Left ventricle myocardium inferior (tissue), 1 donor: ENCODE results near the gene CDT1. TPM values are rescaled to one million over a fixed set of nuclear protein-coding genes. Genes with fewer than 3 reads are reported as not detected.
A peak's percentile ranks its signal among the peaks of the same experiment; 100 is the strongest.

ENCODE experiments used
- DNase-seq: peaks from one replicate; pipeline ENCODE4 v3.0.0-alpha.2; 2020
- H3K27ac ChIP-seq: fragments of 200-600 bp; replicated peaks from 2 replicates; pipeline ENCODE4 v1.8.0; 2021
- H3K27me3 ChIP-seq: fragments of 200-600 bp; 2 replicates; pipeline ENCODE4 v1.8.0; 2021; ENCODE audit warnings: low read depth
- H3K36me3 ChIP-seq: fragments of 200-600 bp; 2 replicates; pipeline ENCODE4 v1.8.0; 2021
- H3K4me1 ChIP-seq: fragments of 200-600 bp; 2 replicates; pipeline ENCODE4 v1.8.0; 2021
- H3K4me3 ChIP-seq: fragments of 200-600 bp; 2 replicates; pipeline ENCODE4 v1.8.0; 2021; ENCODE audit warnings: mild to moderate bottlenecking, moderate library complexity
- H3K9me3 ChIP-seq: fragments of 200-600 bp; replicated peaks from 2 replicates; pipeline ENCODE4 v1.8.0; 2021
- CTCF ChIP-seq: fragments of 200-600 bp; IDR thresholded peaks from 2 replicates; pipeline ENCODE4 v1.8.0; 2021; ENCODE audit warnings: antibody characterized with exemption, mild to moderate bottlenecking, borderline replicate concordance
- intact Hi-C: fragments of 100-400 bp; cut with micrococcal nuclease; formaldehyde crosslinking; loops from one replicate; pipeline ENCODE4 v1.11.0; 2022
- total RNA-seq: library from RNA; stranded (reverse); fragmentation: NEBNext Ultra II Directional; extraction: Animal tissue kit (Norgen Biotek cat#: 25700); gene quantifications from one replicate; pipeline ENCODE4 v1.2.1, GENCODE V29; 2021
- donor health status: DM: no; HTN: yes; CAD: no; lungs with severe emphysema.

Gene CDT1
- total RNA-seq, 1 donor from 2014 or later: 0.63 TPM

- no peak for DNase-seq
- H3K36me3 ChIP-seq: no peaks in the 10 kb centered on the region
- H3K27ac ChIP-seq: peak overlapping the region; percentile 94
- peak overlapping the region; percentile 81 for H3K4me3 ChIP-seq
- peaks cover 22% of the 10 kb centered on the region for H3K27me3 ChIP-seq
- no peak for TF ChIP-seq CTCF
- no peaks in the 10 kb centered on the region for H3K9me3 ChIP-seq
- intact Hi-C loops: loop anchor here (5.0 kb wide), 1 partner anchor 40 kb away; no protein-coding TSS in a partner anchor
- peaks cover 69% of the 10 kb centered on the region for H3K4me1 ChIP-seq
These were observed 20.9 kb upstream of the CDT1 start for GRCh38 chr16:88782454-88783390.

GRCh38 chr16:88783391-88784073 is 20.1 kb upstream of the CDT1 start:
- Histone ChIP-seq H3K4me3 (peak overlapping the region; percentile 81), H3K27me3 (peaks cover 27% of the 10 kb centered on the region), H3K4me1 (peaks cover 69% of the 10 kb centered on the region), H3K9me3 (no peaks in the 10 kb centered on the region), H3K27ac (peak overlapping the region; percentile 94), H3K36me3 (no peaks in the 10 kb centered on the region)
- no peak for TF ChIP-seq CTCF
- DNase-seq: no peak
- intact Hi-C loops: loop anchor here (5.0 kb wide), 1 partner anchor 41 kb away; no protein-coding TSS in a partner anchor

GRCh38 chr16:88784074-88784855 is 19.3 kb upstream of the CDT1 start:
- intact Hi-C loops: loop anchor here (5.0 kb wide), 1 partner anchor 42 kb away; no protein-coding TSS in a partner anchor
- Histone ChIP-seq H3K27ac (peak overlapping the region; percentile 94), H3K4me3 (peak overlapping the region; percentile 81), H3K27me3 (peaks cover 33% of the 10 kb centered on the region), H3K9me3 (no peaks in the 10 kb centered on the region), H3K4me1 (peaks cover 62% of the 10 kb centered on the region), H3K36me3 (no peaks in the 10 kb centered on the region)
- TF ChIP-seq CTCF: peak; percentile 64
- DNase-seq: peak; percentile 73

GRCh38 chr16:88784856-88785105 is 18.8 kb upstream of the CDT1 start:
- H3K27me3 ChIP-seq: peaks cover 32% of the 10 kb centered on the region
- no peak for DNase-seq
- H3K9me3 ChIP-seq: no peaks in the 10 kb centered on the region
- TF ChIP-seq CTCF: no peak
- intact Hi-C loops: loop anchor here (5.0 kb wide), 1 partner anchor 42 kb away; no protein-coding TSS in a partner anchor
- H3K36me3 ChIP-seq: no peaks in the 10 kb centered on the region
- peaks cover 57% of the 10 kb centered on the region for H3K4me1 ChIP-seq
- H3K27ac ChIP-seq: peak overlapping the region; percentile 94
- peak overlapping the region; percentile 81 for H3K4me3 ChIP-seq
